Stomach (tissue), 9 donors: Measurements from ENCODE around the gene YIF1B. TPM values are rescaled to one million over a fixed set of nuclear protein-coding genes. Genes with fewer than 3 reads are reported as not detected.
"Not testable (repeated sequence)": the region's sequence is repeated elsewhere in the genome, so short reads cannot be mapped to it uniquely, and the experiment has no call there.

Source experiments
- DNase-seq, 2 donors: peaks; one replicate each; pipeline versions ENCODE4 v3.0.0 to v3.0.0-alpha.2; 2013 to 2019
- H3K27ac ChIP-seq, 5 donors: fragments of 200-600 bp in 4 of 5; sonication (generic) in 4 of 5; one replicate each; pipeline ENCODE4 v1.5.1; 2013 to 2019; ENCODE audit warnings: mild to moderate bottlenecking in 1 of 5, moderate library complexity in 1 of 5
- H3K27me3 ChIP-seq, 3 donors: fragments of 200-600 bp; sonication (generic); one replicate each; pipeline ENCODE4 v1.5.1; 2017 to 2019; ENCODE audit warnings: mixed run types in 1 of 3
- H3K36me3 ChIP-seq, 4 donors: fragments of 200-600 bp; sonication (generic); 1 replicate in 3 of 4; 2 replicates in 1 of 4; pipeline ENCODE4 v1.5.1; 2016 to 2019
- H3K4me1 ChIP-seq, 4 donors: fragments of 200-600 bp; sonication (generic); one replicate each; pipeline ENCODE4 v1.5.1; 2016 to 2019
- H3K4me3 ChIP-seq, 4 donors: fragments of 200-600 bp; sonication (generic) in 3 of 4; one replicate each; pipeline ENCODE4 v1.5.1; 2016 to 2019; ENCODE audit warnings: mild to moderate bottlenecking in 1 of 4
- H3K9me3 ChIP-seq, 4 donors: fragments of 200-600 bp; sonication (generic); one replicate each; pipeline ENCODE4 v1.5.1; 2016 to 2019
- EP300 ChIP-seq: sonication (generic); formaldehyde crosslinking; IDR thresholded peaks from one replicate; pipeline ENCODE4 v1.6.1; 2017; ENCODE audit warnings: antibody characterized with exemption
- POLR2A ChIP-seq, 4 donors: fragments of 450-650 bp; IDR thresholded peaks; one replicate each; pipeline ENCODE4 v1.6.1; 2016; ENCODE audit warnings: antibody characterized with exemption in 4 of 4, control low read depth in 2 of 4, mild to moderate bottlenecking in 1 of 4, moderate library complexity in 1 of 4
- POLR2AphosphoS5 ChIP-seq, 3 donors: sonication (generic); formaldehyde crosslinking; IDR thresholded peaks; one replicate each; pipeline ENCODE4 v1.6.1; 2016; ENCODE audit warnings: antibody characterized with exemption in 3 of 3
- WGBS, 5 donors: extraction: QIAGEN DNeasy Blood & Tissue Kit in 3 of 5; methylation state at CpG; one replicate each; pipeline versions ENCODE4 v1.1.5 to v1.1.7; 2013 to 2018; 5-methylcytosine and 5-hydroxymethylcytosine counted together
- intact Hi-C: fragments of 100-400 bp; cut with DNase I; formaldehyde crosslinking; loops from one replicate; pipeline ENCODE4 v1.15.1; 2023; ENCODE audit warnings: low total_unique reads
- polyA plus RNA-seq, 3 donors: library from polyadenylated mRNA; stranded (reverse); fragments of 200-250 nt; gene quantifications; one replicate each; pipeline ENCODE4 v1.2.3, GENCODE V29; 2013
- total RNA-seq, 5 donors: library from RNA; depleted of rRNA; stranded (reverse); fragments of >200 nt; gene quantifications; one replicate each; pipeline versions ENCODE4 v1.1.0 to v1.2.3, GENCODE V29; 2014 to 2016
- TF ChIP-seq, protein P1 (sequence below), 7 experiments: fragments of 450-650 bp in 4 of 7; fragments of 200-600 bp in 3 of 7; sonication (generic) in 3 of 7; IDR thresholded peaks; one replicate each; pipeline ENCODE4 v1.5.1; 2016 to 2019; ENCODE audit warnings: antibody characterized with exemption in 7 of 7, control low read depth in 2 of 7, mild to moderate bottlenecking in 1 of 7
- donor health status: healthy with polysubstance abuse.
- donor health status: Bipolar disorder and iron deficiency.
- donor health status: healthy.

YIF1B gene
- total and polyA plus RNA-seq, 8 donors: 4.7 to 30.4 (median 15.7) TPM

DNA sequence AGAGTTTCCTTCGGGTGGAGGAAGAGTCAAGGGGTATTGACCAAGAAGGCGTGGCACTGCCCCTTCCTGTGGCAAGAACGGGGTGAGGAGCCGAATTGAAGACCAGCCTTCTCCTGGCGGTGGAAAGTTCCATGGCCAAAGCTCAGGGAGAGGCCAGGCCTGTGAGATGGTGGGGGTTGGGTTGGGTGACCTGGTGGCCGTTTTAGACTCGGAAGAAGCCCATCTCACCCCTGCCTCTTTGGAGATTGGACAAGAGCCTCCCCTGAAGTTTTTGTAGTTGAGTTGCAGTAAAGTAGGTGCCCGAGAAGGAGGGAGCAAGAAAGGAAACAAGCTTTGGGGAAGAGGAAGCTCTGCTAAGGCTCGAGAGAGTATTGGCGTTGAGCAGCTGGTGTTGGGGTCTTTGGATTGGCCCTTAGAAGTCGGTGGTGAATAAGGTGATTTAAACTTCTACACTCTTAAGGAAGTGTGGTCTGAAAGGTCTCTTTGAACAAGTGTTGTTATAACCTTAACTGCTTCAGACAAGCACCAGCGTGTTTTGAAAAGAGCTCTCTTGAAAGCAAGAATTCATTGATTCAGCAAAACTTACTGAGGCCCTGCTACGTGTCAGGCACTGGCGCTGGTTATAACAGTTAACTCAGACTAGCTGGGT lies 50.4 kb downstream of the YIF1B start:
- Histone ChIP-seq H3K4me3 (peak overlapping the region; percentile 50 to 67 (median 57)), H3K4me1 (peaks cover 37 to 67% (median 52%) of the 10 kb centered on the region in 4 donors), H3K27me3 (peaks cover 0 to 12% (median 0%) of the 10 kb centered on the region in 3 donors), H3K9me3 (no peaks in the 10 kb centered on the region), H3K36me3 (no peaks in the 10 kb centered on the region), H3K27ac (peak overlapping the region; percentile 84 to 99 (median 90))
- TF ChIP-seq POLR2AphosphoS5 (IDR thresholded peaks at IDR 0.05) (peak in 1 of 3 donors; percentile 12), EP300 (no peak), POLR2A (IDR thresholded peaks at IDR 0.05) (no peak)
- peak; percentile 63 to 70 for DNase-seq
- WGBS, 5 donors: 19 to 48% (median 26%) methylated on average over 14 of the region's 14 CpGs
- intact Hi-C loops: no loop called here

DNA sequence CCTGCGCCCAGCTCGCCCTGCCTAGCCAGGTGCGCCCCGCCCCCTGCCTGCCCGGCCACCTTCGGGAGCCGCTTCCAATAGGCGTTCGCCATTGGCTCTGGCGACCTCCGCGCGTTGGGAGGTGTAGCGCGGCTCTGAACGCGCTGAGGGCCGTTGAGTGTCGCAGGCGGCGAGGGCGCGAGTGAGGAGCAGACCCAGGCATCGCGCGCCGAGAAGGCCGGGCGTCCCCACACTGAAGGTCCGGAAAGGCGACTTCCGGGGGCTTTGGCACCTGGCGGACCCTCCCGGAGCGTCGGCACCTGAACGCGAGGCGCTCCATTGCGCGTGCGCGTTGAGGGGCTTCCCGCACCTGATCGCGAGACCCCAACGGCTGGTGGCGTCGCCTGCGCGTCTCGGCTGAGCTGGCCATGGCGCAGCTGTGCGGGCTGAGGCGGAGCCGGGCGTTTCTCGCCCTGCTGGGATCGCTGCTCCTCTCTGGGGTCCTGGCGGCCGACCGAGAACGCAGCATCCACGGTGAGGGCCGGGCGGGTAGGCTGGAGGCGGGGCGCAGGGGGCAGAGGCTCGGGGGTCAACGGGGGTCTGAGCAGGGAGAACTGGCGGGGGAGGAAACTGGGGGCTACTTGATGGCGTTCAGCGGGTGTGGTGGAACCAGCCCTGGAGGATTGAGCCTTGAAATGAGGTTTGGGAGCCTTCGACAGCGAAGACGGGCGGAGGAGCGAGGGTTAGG lies 51.1 kb downstream of the YIF1B start, which contains the start of gene SPINT2:
Gene SPINT2 (plus strand): TSS at position 88 of the 727 bp plus-strand sequence. CDS start 320 bp downstream, at position 408.
- H3K27me3 ChIP-seq: peaks cover 0 to 12% (median 0%) of the 10 kb centered on the region in 3 donors
- H3K4me1 ChIP-seq: peaks cover 31 to 60% (median 45%) of the 10 kb centered on the region in 4 donors
- 3 to 12% (median 5%) methylated on average over 37 to 78 of the region's 78 CpGs for WGBS, 5 donors
- peak within 1 kb of the TSS; percentile 50 to 67 (median 57) for H3K4me3 ChIP-seq
- no peak for TF ChIP-seq EP300
- TF ChIP-seq POLR2A (IDR thresholded peaks at IDR 0.05): peak in 2 of 4 donors; percentile 72 to 87
- peak in 2 of 3 donors; percentile 98 for TF ChIP-seq POLR2AphosphoS5 (IDR thresholded peaks at IDR 0.05)
- H3K27ac ChIP-seq: peak within 1 kb of the TSS; percentile 84 to 99 (median 90)
- no peaks in the 10 kb centered on the region for H3K9me3 ChIP-seq
- intact Hi-C loops: no loop called here
- no peaks in the 10 kb centered on the region for H3K36me3 ChIP-seq
- DNase-seq: no peak

DNA sequence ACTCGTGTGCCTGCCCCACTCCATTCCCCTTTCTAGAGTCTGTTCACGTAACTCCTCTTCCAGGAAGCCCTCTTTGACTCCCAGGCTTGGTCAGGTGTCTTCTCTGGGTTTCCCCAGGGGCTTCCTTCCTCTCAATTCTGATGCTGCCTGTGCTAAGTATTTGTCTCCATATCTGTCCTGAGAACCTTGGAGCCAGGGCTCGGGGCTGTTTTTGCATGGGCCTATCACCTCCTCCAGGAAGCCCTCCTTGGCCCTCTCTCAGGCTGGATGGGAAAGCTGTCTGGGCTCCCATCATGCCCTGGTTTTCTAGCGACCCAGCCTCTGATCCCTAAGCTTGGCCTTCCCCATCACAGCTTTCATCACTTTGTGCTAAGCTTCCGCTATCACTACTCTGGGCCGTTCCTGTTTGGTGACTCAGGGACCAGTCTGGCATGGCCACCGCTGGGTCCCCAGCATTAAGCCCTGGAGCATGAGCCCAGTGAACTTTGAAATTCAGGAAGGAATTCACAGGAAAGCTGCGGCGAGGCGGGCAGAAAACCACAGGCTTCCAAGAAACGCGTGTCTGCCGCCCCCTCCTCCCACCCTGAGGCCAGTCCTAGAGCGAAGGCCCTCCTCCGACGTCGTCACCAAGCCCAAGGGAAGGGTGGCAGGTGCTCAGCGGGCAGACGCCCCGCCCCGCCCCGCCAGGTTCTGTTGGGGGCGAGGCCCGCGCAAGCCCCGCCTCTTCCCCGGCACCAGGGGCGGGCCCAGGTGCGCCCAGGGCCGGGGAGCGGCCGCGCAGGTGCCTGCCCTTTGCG lies 51.9 kb downstream of the YIF1B start:
- Histone ChIP-seq H3K27ac (peak overlapping the region; percentile 84 to 99 (median 90)), H3K9me3 (no peaks in the 10 kb centered on the region), H3K27me3 (peaks cover 0 to 12% (median 0%) of the 10 kb centered on the region in 3 donors), H3K4me3 (peak overlapping the region; percentile 50 to 67 (median 57)), H3K36me3 (no peaks in the 10 kb centered on the region), H3K4me1 (peaks cover 31 to 56% (median 42%) of the 10 kb centered on the region in 4 donors)
- TF ChIP-seq, protein P1, sequence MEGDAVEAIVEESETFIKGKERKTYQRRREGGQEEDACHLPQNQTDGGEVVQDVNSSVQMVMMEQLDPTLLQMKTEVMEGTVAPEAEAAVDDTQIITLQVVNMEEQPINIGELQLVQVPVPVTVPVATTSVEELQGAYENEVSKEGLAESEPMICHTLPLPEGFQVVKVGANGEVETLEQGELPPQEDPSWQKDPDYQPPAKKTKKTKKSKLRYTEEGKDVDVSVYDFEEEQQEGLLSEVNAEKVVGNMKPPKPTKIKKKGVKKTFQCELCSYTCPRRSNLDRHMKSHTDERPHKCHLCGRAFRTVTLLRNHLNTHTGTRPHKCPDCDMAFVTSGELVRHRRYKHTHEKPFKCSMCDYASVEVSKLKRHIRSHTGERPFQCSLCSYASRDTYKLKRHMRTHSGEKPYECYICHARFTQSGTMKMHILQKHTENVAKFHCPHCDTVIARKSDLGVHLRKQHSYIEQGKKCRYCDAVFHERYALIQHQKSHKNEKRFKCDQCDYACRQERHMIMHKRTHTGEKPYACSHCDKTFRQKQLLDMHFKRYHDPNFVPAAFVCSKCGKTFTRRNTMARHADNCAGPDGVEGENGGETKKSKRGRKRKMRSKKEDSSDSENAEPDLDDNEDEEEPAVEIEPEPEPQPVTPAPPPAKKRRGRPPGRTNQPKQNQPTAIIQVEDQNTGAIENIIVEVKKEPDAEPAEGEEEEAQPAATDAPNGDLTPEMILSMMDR (IDR thresholded peaks at IDR 0.05): no peak
- no peak for TF ChIP-seq EP300
- intact Hi-C loops: no loop called here
- peak; percentile 97 to 98 for DNase-seq
- WGBS, 5 donors: 7 to 15% (median 9%) methylated on average over 17 to 34 of the region's 34 CpGs

DNA sequence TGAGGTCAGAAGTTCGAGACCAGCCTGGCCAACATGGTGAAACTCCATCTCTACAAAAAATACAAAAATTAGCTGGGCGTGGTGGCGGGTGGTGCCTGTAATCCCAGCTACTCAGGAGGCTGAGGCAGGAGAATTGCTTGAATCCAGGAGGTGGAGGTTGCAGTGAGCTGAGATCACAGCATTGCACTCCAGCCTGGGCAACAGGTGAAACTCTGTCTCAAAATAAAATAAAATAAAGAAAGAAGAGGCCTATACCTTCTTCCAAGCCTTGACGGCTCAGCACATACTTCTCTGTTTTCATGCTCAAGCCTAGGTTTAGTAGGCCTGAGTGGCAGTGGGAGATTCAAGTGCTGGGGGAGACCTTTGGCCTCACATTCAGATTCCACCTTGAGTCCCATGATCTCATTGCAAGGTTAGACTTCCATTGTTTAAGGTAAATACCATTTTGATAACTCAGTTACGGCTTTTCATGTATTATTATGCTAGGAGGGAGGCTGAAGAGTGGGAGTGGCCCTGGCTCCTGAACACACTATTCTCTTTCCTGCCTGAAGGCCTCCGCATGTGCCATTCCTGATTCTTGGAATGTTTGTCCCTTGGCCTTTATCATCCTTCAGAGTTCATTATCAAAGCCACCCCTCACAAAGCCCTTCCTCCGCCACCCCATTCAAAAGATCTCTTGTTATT lies 53.0 kb downstream of the YIF1B start:
- H3K36me3 ChIP-seq: no peaks in the 10 kb centered on the region
- peaks cover 0 to 12% (median 0%) of the 10 kb centered on the region in 3 donors for H3K27me3 ChIP-seq
- peak in 1 of 2 donors; percentile 69 for DNase-seq
- H3K4me1 ChIP-seq: peaks cover 21 to 45% (median 36%) of the 10 kb centered on the region in 4 donors
- no peak for TF ChIP-seq EP300
- TF ChIP-seq POLR2AphosphoS5 (IDR thresholded peaks at IDR 0.05): no peak
- TF ChIP-seq, protein P1 (IDR thresholded peaks at IDR 0.05): no peak
- no peak for TF ChIP-seq POLR2A (IDR thresholded peaks at IDR 0.05)
- intact Hi-C loops: no loop called here
- H3K9me3 ChIP-seq: no peaks in the 10 kb centered on the region
- no peak overlapping the region for H3K4me3 ChIP-seq
- peak overlapping the region; percentile 46 to 95 (median 88) for H3K27ac ChIP-seq
- 62 to 78% (median 72%) methylated on average over 7 of the region's 7 CpGs for WGBS, 5 donors

DNA sequence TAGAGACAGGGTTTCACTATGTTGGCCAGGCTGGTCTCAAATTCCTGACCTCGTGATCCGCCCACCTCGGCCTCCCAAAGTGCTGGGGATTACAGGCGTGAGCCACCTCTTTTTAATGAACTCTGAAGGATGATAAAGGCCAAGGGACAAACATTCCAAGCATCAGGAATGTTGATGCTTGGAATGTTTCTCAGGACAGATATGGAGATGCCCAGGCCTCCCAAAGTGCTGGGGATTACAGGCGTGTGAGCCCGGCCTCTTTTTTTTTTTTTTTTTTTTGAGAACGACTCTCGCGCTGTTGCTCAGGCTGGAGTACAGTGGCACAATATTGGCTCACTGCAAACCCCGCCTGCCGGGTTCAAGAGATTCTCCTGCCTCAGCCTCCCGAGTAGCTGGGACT lies 53.8 kb downstream of the YIF1B start:
- intact Hi-C loops, H3K9me3 ChIP-seq, H3K36me3 ChIP-seq, H3K4me3 ChIP-seq, DNase-seq: not testable (repeated sequence)
- H3K27ac ChIP-seq: peak overlapping the region in 1 of 5 donors; percentile 84
- peaks cover 0 to 17% (median 0%) of the 10 kb centered on the region in 3 donors for H3K27me3 ChIP-seq
- peaks cover 18 to 38% (median 30%) of the 10 kb centered on the region in 4 donors for H3K4me1 ChIP-seq
- WGBS, 5 donors: 91 to 94% (median 92%) methylated on average over 11 to 12 of the region's 12 CpGs
